Kidney epithelial cell (primary cell): ENCODE data around the gene PAX7. TPM values are rescaled to one million over a fixed set of nuclear protein-coding genes. Genes with fewer than 3 reads are reported as not detected.

Experiments
- DNase-seq: peaks from one replicate; pipeline ENCODE4 v3.0.0-alpha.2; 2010; ENCODE audit warnings: low read depth
- H3K27me3 ChIP-seq: 2 replicates; pipeline ENCODE4 v1.6.0; 2011; ENCODE audit warnings: low read length; ENCODE audit not compliant: control insufficient read depth, insufficient read depth
- H3K36me3 ChIP-seq: 2 replicates; pipeline ENCODE4 v1.5.1; 2011; ENCODE audit warnings: low read length; ENCODE audit not compliant: control insufficient read depth, insufficient read depth
- H3K4me3 ChIP-seq: 2 replicates; pipeline ENCODE4 v1.5.1; 2011; ENCODE audit warnings: low read depth, mild to moderate bottlenecking, control low read depth, low read length
- total RNA-seq: library from RNA; depleted of rRNA; stranded (reverse); fragments of >200 nt; gene quantifications from 2 replicates; pipeline ENCODE4 v1.2.3, GENCODE V29; 2015
- TF ChIP-seq, protein P1 (sequence below): IDR thresholded peaks from 2 replicates; pipeline ENCODE4 v1.5.1; 2011; ENCODE audit warnings: mild to moderate bottlenecking, moderate library complexity, low read length, control low read depth, inconsistent platforms; ENCODE audit not compliant: insufficient read depth, poor library complexity, severe bottlenecking

The PAX7 gene
- total RNA-seq, 1 donor from 2014 or later, result not detected

DNA sequence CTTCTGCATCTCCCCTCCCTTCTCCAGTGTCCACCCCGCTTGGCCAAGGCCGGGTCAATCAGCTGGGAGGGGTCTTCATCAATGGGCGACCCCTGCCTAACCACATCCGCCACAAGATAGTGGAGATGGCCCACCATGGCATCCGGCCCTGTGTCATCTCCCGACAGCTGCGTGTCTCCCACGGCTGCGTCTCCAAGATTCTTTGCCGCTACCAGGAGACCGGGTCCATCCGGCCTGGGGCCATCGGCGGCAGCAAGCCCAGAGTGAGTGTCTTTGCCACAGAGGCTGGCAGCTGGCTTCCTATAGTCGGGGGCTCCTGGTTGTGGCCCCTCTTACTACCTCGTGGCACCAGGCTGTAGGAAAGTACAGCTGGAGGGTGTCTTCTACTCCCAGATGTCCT, 3.6 kb downstream of the PAX7 start:
- no peaks in the 10 kb centered on the region for H3K36me3 ChIP-seq
- H3K4me3 ChIP-seq, result no peak overlapping the region
- DNase-seq, result no peak
- TF ChIP-seq, protein P1, sequence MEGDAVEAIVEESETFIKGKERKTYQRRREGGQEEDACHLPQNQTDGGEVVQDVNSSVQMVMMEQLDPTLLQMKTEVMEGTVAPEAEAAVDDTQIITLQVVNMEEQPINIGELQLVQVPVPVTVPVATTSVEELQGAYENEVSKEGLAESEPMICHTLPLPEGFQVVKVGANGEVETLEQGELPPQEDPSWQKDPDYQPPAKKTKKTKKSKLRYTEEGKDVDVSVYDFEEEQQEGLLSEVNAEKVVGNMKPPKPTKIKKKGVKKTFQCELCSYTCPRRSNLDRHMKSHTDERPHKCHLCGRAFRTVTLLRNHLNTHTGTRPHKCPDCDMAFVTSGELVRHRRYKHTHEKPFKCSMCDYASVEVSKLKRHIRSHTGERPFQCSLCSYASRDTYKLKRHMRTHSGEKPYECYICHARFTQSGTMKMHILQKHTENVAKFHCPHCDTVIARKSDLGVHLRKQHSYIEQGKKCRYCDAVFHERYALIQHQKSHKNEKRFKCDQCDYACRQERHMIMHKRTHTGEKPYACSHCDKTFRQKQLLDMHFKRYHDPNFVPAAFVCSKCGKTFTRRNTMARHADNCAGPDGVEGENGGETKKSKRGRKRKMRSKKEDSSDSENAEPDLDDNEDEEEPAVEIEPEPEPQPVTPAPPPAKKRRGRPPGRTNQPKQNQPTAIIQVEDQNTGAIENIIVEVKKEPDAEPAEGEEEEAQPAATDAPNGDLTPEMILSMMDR, result no peak
- H3K27me3 ChIP-seq, result peaks cover 96% of the 10 kb centered on the region

DNA sequence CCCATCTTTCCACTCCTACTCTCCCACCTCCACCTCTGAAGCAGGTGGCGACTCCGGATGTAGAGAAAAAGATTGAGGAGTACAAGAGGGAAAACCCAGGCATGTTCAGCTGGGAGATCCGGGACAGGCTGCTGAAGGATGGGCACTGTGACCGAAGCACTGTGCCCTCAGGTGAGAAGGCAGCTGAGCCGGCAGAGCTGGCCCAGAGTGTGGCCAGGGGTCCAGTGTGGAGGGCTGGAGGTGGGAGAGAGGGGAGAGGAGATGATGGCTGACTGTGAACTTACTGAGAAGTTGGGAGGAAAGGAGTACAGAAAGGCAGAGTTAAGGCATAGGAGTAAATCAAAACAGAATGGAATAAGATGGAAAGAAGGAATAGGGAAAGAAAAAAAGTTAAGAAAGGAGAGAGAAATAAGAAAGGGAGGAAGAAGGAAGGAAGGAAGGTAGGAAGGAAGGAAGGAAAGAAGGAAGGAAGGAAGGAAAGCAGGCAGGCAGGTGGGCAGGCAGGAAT, 4.5 kb downstream of the PAX7 start:
- DNase-seq, result no peak
- Histone ChIP-seq H3K36me3 (no peaks in the 10 kb centered on the region), H3K27me3 (peaks cover 96% of the 10 kb centered on the region), H3K4me3 (no peak overlapping the region)
- TF ChIP-seq, protein P1, result no peak

DNA sequence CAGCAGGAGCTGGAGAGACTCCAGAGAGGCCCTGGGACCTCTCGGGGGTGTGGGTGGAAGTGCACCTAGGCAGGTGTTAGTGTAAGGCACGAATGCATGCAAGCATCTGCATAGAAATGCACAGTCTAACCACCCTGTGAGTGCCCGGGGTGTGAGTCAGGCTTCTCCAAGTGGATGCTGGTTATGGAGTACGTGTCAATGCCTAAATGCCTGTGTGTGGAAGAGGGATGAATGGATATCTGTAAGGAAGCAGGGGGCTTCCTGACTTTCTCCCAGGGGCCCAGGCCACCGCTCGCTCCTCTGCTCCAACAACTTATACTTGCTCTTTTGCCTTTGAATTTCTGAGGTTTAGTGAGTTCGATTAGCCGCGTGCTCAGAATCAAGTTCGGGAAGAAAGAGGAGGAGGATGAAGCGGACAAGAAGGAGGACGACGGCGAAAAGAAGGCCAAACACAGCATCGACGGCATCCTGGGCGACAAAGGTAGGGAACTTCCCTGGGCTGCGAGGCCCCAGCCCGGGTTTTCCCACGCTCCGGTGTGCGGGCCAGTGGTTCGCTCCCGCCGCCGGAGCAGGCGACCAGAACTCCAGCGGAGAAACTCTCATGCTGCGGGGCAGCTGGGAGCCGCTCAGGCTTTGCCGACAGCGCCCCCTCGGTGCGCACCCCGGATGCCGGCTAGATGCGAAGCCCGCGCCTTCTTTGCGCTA, 5.4 kb downstream of the PAX7 start:
- TF ChIP-seq, protein P1, result no peak
- Histone ChIP-seq H3K36me3 (no peaks in the 10 kb centered on the region), H3K4me3 (no peak overlapping the region), H3K27me3 (peaks cover 97% of the 10 kb centered on the region)
- DNase-seq, result no peak

DNA sequence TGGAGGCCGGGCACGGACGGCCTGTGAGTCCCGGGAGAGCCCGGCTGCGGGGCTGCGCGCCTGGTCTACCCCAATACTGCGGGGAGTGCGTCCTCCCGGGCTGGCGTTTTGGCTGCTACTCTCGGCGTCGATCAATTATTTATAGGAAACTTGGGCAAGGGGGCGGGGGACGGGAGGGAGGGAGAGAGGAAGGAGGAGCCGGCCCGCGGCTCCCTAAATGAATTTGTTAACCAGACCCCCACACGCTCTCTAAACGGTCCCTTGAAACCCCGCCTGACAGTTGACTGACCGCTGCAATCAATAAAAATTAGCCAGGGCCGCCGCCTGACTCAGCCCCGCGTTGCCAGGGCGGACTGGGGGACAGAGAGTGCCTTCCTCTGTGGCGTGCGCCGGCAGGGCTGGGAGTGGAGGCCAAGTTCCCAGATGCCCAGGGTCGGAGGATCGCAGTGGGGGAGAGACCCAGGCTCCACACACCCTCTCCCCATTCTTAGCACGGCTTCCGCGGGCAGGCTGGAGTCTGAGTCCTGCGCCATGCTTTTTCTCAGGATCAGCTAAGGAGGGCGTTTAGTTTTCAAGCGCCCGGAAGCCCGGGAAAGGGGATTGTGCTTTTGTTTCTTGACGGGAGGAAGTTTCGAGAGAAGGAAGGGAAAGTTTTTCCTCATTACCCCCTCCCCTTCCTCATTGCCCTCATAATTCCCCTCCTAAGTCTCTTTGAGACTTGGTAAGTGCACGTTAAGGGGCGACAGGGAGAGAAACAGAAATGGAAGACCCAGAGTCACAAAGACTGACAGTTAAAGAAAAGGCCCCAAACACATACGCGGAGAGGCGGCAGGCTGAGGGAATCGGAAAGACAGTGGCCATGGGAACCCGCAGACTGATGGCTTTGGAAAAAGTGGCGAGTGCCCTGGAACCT, 6.2 kb downstream of the PAX7 start:
- H3K4me3 ChIP-seq, result no peak overlapping the region
- H3K27me3 ChIP-seq, result peaks cover 97% of the 10 kb centered on the region
- no peak for DNase-seq
- H3K36me3 ChIP-seq, result no peaks in the 10 kb centered on the region
- TF ChIP-seq, protein P1, result no peak

DNA sequence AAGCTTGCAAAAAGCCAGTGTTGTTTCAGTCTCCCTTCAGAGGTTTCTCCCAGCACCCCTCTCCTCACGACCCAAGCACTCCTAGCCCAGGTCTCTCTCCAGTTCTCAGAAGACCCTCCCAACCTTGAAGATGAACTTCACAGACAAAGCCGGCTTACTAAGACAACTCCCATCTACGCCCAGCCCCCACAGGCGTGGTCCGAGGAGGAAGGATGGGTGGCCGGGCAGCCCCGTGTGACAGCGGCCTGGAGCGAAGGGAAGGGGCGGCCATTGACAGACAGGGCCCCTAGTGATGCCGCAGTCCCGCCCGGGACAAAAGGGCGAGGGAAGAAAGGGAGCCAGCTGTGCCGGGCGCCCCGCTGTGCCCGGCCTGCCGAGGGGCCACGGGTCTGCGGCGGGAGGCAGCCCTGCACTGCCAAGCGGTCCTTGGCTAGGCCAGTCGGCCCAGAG, 6.9 kb downstream of the PAX7 start:
- TF ChIP-seq, protein P1, result no peak
- Histone ChIP-seq H3K27me3 (peaks cover 97% of the 10 kb centered on the region), H3K36me3 (no peaks in the 10 kb centered on the region), H3K4me3 (no peak overlapping the region)
- no peak for DNase-seq
